GM23338 (cell line): ENCODE data around the gene STAP2. TPM values are rescaled to one million over a fixed set of nuclear protein-coding genes. Genes with fewer than 3 reads are reported as not detected.

Experiments used
- ATAC-seq: fragments of 200-7000 bp; cut with Tn5 transposase; 3 replicates; pipeline ENCODE4 v1.9.1; 2020
- DNase-seq: peaks from one replicate; pipeline ENCODE4 v3.0.0-alpha.2; 2015; ENCODE audit warnings: low spot score
- H2AFZ ChIP-seq: fragments of 200-600 bp; sonication (generic); 2 replicates; pipeline ENCODE4 v1.8.0; 2016; ENCODE audit warnings: antibody characterized with exemption, mild to moderate bottlenecking, moderate library complexity
- H3F3A ChIP-seq: fragments of 200-600 bp; sonication (generic); replicated peaks from 2 replicates; pipeline ENCODE4 v1.8.0; 2017; ENCODE audit warnings: antibody characterized with exemption, mixed run types, low read depth
- H3K27ac ChIP-seq: fragments of 200-600 bp; sonication (generic); 2 replicates; pipeline ENCODE4 v1.6.1; 2016; ENCODE audit warnings: low read depth
- H3K27me3 ChIP-seq: fragments of 200-600 bp; sonication (generic); 2 replicates; pipeline ENCODE4 v1.8.0; 2016; ENCODE audit warnings: mild to moderate bottlenecking, mixed run types, moderate library complexity; ENCODE audit not compliant: insufficient read depth
- H3K36me3 ChIP-seq: fragments of 200-600 bp; sonication (generic); 2 replicates; pipeline ENCODE4 v1.8.0; 2016; ENCODE audit warnings: mild to moderate bottlenecking; ENCODE audit not compliant: insufficient read depth
- H3K4me1 ChIP-seq: fragments of 200-600 bp; sonication (generic); 2 replicates; pipeline ENCODE4 v1.8.0; 2016; ENCODE audit warnings: mild to moderate bottlenecking, moderate library complexity; ENCODE audit not compliant: insufficient read depth
- H3K4me2 ChIP-seq: fragments of 200-600 bp; sonication (generic); 2 replicates; pipeline ENCODE4 v1.7.1; 2017; ENCODE audit warnings: mixed run types
- H3K4me3 ChIP-seq: fragments of 200-600 bp; sonication (generic); 2 replicates; pipeline ENCODE4 v1.6.1; 2016; ENCODE audit warnings: mixed run types
- H3K79me2 ChIP-seq: fragments of 200-600 bp; sonication (generic); replicated peaks from 2 replicates; pipeline ENCODE4 v1.8.0; 2017; ENCODE audit warnings: mild to moderate bottlenecking; ENCODE audit not compliant: insufficient read depth
- H3K9me2 ChIP-seq: fragments of 200-600 bp; sonication (generic); 2 replicates; pipeline ENCODE4 v1.8.0; 2017; ENCODE audit not compliant: insufficient read depth
- H4K20me1 ChIP-seq: fragments of 200-600 bp; sonication (generic); replicated peaks from 2 replicates; pipeline ENCODE4 v1.8.0; 2017; ENCODE audit warnings: mild to moderate bottlenecking; ENCODE audit not compliant: insufficient read depth
- H3K27ac Mint-ChIP-seq: 2 replicates; pipeline ENCODE4 v1.8.0; 2020; ENCODE audit warnings: inconsistent platforms, mild to moderate bottlenecking, moderate library complexity, mixed read lengths
- H3K27me3 Mint-ChIP-seq: 3 replicates; pipeline ENCODE4 v1.8.0; 2022; ENCODE audit warnings: low read depth, mild to moderate bottlenecking, moderate library complexity, mixed read lengths, inconsistent platforms; ENCODE audit not compliant: insufficient read depth, poor library complexity
- H3K36me3 Mint-ChIP-seq: 3 replicates; pipeline ENCODE4 v1.8.0; 2021; ENCODE audit warnings: low read depth, mild to moderate bottlenecking, inconsistent platforms, moderate library complexity, mixed read lengths
- H3K4me1 Mint-ChIP-seq: 3 replicates; pipeline ENCODE4 v1.8.0; 2020; ENCODE audit warnings: mild to moderate bottlenecking, inconsistent platforms, mixed read lengths
- H3K4me3 Mint-ChIP-seq: 3 replicates; pipeline ENCODE4 v1.8.0; 2021; ENCODE audit warnings: moderate library complexity, mild to moderate bottlenecking, inconsistent platforms, mixed read lengths
- H3K9me3 Mint-ChIP-seq: 3 replicates; pipeline ENCODE4 v1.8.0; 2020; ENCODE audit warnings: moderate library complexity, mild to moderate bottlenecking, inconsistent platforms, mixed read lengths
- NANOG ChIP-seq: IDR thresholded peaks from 2 replicates; pipeline ENCODE4 v1.6.1; 2016; ENCODE audit warnings: antibody characterized with exemption, borderline replicate concordance
- REST ChIP-seq: IDR thresholded peaks from one replicate; pipeline ENCODE4 v1.6.1; 2018; ENCODE audit warnings: antibody characterized with exemption; ENCODE audit not compliant: unreplicated experiment
- ZNF114 ChIP-seq: fragments of 250-450 bp; sonication (Bioruptor Pico); IDR thresholded peaks from 2 replicates; pipeline ENCODE4 v1.5.0; 2020; ENCODE audit warnings: mild to moderate bottlenecking, moderate library complexity
- ZNF462 ChIP-seq: fragments of 250-450 bp; sonication (Bioruptor Pico); IDR thresholded peaks from 2 replicates; pipeline ENCODE4 v1.5.0; 2020; ENCODE audit warnings: mild to moderate bottlenecking, moderate library complexity
- polyA plus RNA-seq: library from polyadenylated mRNA; unstranded; fragments of >200 nt; fragmentation: Nextera tagmentation; extraction: Ambion mirVana; gene quantifications from 2 replicates; pipeline ENCODE4 v1.2.1, GENCODE V29; 2016
- total RNA-seq: library from RNA; depleted of rRNA; stranded (reverse); fragments of >200 nt; shearing (Covaris generic); gene quantifications from 2 replicates; pipeline ENCODE4 v1.2.3, GENCODE V29; 2014

STAP2 gene
- total and polyA plus RNA-seq, 2 experiments from 2014 or later, result 15.1 to 20.7 TPM

- peaks cover 30% of the 10 kb centered on the region for H3K27me3 Mint-ChIP-seq
- Histone ChIP-seq H3K4me2 (peak overlapping the region; percentile 95), H2AFZ (no peak overlapping the region), H3K79me2 (no peaks in the 10 kb centered on the region), H3K4me3 (peak overlapping the region; percentile 77), H3K36me3 (no peaks in the 10 kb centered on the region), H3K27me3 (no peaks in the 10 kb centered on the region), H3K27ac (0 out of 2 replicates have a peak overlapping the region, but pooled peaks have one; percentile 45), H4K20me1 (no peaks in the 10 kb centered on the region; the same call in 1 of the 2 replicates), H3K4me1 (peaks cover 3% of the 10 kb centered on the region; the same call in 1 of the 2 replicates), H3F3A (peaks cover 6% of the 10 kb centered on the region; the same call in 1 of the 2 replicates), H3K9me2 (no peaks in the 10 kb centered on the region)
- H3K4me3 Mint-ChIP-seq, result peak overlapping the region; percentile 82
- H3K27ac Mint-ChIP-seq, result peak overlapping the region; percentile 72
- TF ChIP-seq REST (no peak), NANOG (no peak), ZNF114 (CRISPR knock-in tag) (no peak), ZNF462 (CRISPR knock-in tag) (no peak)
- peaks cover 18% of the 10 kb centered on the region for H3K4me1 Mint-ChIP-seq
- no peak for DNase-seq
- 0 out of 3 replicates have a peak, but pooled peaks cover 4% of the 10 kb centered on the region for H3K9me3 Mint-ChIP-seq
- no peak for ATAC-seq
- peaks cover 25% of the 10 kb centered on the region for H3K36me3 Mint-ChIP-seq
Observed at GRCh38 chr19:4326215-4326836, 12.3 kb downstream of the STAP2 start.
